CD4-positive, alpha-beta T cell treated with Interleukin-17A for 1 hour (primary cell): ENCODE results near the gene SPRYD7.
A peak's percentile ranks its signal among the peaks of the same experiment; 100 is the strongest.
"Not testable (repeated sequence)": the region's sequence is repeated elsewhere in the genome, so short reads cannot be mapped to it uniquely, and the experiment has no call there.

Experiments
- DNase-seq: peaks from one replicate; pipeline ENCODE4 v3.0.0-alpha.2; 2020

The SPRYD7 gene, protein sequence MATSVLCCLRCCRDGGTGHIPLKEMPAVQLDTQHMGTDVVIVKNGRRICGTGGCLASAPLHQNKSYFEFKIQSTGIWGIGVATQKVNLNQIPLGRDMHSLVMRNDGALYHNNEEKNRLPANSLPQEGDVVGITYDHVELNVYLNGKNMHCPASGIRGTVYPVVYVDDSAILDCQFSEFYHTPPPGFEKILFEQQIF

DNA sequence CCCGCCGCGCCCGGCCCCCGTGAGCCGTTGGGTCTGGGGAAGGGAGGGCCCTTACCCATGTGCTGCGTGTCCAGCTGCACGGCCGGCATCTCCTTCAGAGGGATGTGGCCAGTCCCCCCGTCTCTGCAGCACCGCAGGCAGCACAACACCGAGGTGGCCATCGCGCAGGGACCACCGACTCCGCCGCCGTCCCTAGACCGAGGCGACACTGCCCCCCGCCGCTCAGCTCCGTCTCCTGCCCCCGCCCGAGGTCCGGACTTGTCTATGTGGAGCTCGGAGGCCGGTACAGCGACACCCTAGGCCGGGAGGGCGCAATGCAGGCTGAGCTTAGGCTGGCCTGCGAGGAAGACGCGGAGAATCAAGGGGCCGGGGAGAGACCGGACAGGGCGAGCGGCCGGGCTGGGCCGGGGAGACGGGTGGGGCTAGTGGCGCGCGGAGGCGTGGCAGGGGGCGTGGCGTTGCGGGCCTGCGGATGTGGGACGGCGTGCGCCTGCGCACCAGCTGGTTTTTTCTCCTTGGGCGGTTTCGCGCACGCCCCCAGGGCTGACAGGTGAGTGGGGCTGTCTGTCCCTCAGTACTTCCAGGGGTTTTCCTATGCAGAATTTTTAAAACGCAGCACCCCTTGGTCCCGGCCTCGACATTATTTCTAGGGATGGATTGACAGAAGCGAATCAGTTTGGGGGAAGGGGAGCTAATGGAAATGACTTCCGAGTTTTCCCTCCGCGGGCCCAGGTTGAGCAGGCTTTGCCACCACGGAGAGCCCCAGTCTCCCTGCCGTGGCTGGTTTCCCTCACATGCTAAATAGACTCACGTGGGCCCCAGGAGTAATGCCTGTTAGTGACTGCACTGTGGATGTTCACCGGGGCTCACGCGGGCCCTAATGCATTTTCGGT is at the start of gene SPRYD7:
TSS of gene SPRYD7 (minus strand) at position 266 of the 893 bp plus-strand sequence. CDS start at position 161, 105 bp downstream.
- peak; percentile 95 for DNase-seq

DNA sequence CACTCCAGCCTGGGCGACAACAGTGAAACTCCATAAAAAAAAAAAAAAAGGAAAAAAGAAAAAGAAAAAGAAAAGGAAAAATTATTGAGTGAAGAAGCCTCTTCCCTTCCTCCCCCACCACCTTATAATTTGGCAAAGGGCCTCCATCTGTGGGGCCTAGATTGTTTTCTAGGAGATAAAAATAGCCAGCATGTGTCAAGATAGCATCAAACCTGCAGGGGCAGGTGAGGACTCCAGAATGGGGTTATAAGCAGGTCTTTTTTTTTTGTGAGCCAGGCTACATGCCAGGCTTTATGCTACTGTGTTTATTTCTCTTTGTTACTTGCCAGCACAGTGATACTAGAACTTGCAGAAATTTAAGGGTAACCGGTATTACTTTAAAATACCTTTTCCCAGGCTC is 49.0 kb upstream of the SPRYD7 start:
- DNase-seq, result no peak

DNA sequence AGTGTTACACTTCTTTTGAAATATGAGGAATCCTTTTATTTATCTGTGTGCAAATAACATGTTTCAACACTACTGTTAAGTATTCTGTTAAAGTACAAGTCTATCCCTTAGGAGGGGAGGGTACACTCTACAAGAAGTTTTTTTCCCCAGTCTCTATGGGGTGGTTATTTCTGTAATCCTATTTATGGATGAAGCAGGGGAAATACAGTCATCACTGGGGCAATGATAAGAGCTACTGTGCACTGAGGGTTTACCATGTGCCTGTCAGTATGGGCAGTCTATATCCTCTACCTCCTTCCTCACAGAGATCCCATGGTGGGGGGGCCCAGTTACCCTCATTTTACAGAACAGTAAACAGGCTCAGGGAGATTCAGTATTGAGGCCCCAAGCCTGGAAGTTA is 44.1 kb upstream of the SPRYD7 start:
- no peak for DNase-seq

DNA sequence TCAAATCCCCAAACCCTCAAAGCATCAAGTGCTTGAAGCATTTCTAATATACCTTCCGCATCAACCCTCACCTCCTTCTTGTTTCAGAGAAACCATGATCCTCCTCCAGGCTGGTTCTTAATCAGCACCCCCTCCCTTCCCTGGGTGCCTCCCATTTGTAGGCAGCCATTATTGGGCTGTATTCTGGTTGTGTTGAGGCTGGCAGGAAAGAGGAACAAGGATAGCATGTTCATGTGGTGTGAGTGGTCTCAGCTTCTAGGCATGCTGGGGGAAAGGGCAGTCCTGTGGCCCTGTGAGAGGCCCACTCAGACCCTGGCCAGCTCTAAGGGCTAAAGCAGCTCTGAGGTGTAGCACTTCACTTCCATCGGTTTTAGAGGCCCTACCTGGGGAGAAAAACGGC is 41.9 kb upstream of the SPRYD7 start:
- DNase-seq, result no peak

DNA sequence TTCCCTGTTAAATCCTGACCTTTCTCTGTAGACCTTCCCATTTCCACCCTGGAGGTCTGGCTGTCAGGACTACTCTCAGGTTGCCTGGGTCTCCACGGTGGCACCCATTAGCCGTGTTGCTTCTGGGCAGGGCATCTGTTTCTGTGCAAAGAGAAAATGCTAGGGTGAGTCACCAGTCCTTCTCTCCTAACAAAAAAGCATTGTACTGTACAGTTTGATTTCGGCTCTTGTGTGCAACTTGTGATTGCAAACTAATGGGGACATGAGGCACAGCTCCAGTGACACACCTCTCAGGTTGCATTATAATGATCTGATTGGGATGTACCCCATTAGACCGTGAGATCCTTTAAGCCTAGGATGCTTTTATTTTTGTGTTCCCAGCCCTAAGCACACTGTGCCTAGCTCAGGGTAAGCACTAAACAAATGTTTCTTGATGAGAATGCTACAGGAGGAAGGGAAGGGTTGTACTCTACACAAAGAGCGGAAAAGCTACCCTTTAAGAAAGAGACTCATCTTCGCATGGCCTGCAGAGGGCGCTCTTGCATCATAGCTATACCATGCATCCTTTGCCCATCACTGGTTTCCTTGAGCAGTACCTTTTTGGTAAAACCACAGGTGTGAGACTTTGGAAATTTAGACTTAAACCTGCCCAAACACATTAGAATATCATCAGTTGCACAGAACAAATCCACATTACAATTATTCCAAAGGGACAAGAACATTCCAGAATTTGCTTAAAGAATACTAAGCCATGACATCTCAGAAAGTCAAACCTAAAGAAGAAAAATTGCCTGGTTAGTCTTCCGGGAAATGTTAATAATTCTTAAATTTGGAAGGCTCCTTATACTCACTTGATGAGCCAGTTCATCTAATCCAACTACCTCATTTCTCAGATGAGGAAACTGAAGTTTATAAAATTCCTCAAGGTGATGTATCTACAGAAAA is 40.4 kb upstream of the SPRYD7 start:
- peak; percentile 80 for DNase-seq

DNA sequence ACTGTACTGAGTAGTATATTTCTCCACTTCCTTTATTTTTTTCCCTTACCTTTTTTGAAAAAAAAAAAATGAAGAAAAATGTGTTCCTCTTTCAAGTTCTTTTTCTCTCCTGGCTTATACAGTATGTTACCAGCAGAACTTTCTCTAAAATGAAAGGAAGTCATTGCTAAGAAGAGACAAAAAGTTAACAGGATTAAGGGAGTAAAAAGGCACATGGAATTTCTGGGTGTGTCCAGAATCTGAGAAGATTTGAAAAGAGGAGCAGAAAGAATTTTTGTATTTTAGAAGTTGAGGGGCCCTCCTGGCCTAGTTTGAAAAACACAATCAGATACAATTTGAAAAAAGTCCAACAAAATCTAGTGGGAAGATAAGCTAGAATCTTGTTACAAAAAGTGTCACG is 39.7 kb upstream of the SPRYD7 start:
- DNase-seq, result no peak

DNA sequence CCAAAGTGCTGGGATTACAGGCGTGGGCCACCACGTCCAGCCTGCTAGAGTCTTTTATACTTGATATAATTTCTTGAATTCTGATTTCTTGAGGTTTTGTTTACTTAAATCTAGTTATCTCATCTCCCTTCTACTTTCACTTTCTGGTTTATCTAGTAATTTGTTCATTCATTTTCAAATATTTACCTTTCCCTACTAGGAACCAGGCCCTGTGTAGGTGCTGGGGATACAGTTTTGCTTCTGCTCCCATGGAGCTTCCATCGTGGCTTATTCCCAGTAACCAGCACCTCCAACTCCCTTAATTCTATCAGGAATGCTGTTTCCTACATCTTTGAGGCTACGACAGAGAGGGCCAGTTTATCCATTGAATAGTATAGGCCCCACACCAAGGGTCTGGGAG is 36.6 kb upstream of the SPRYD7 start:
- DNase-seq, result no peak

DNA sequence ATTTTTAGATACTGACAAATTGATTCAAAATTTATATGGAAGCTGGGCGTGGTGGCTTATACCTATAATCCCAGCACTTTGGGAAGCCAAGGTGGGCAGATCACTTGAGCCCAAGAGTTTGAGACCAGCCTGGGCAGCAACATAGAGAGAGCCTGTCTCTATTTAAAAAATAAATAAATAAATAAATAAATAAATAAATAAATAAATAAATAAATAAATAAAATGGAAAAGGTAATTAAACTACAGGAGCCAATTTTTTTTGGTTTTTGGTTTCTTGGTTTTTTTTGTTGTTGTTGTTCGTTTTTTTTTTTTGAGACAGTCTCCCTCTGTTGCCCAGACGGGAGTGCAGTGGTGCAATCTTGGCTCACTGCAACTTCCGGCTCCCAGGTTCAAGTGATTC is 31.3 kb upstream of the SPRYD7 start:
- DNase-seq, result no peak

DNA sequence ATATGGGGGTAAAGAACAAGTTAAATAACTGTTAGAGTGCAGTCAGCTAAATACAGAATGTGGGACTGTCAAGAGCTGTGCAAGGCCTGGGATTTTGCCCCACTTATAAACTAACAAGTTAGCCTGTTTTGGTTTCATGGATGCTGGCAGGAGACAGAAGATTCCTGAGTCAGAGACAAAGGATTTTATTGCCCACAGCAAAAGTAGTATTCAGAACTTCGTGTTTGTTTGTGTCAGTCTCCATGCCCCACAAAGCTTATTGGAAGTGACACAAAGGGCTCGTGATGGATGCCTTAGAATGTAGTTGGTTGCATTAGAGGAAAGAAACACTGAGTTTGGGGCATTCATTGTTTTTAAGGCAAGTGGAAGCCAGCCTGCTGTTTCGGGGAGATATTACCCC is 22.2 kb upstream of the SPRYD7 start:
- no peak for DNase-seq

DNA sequence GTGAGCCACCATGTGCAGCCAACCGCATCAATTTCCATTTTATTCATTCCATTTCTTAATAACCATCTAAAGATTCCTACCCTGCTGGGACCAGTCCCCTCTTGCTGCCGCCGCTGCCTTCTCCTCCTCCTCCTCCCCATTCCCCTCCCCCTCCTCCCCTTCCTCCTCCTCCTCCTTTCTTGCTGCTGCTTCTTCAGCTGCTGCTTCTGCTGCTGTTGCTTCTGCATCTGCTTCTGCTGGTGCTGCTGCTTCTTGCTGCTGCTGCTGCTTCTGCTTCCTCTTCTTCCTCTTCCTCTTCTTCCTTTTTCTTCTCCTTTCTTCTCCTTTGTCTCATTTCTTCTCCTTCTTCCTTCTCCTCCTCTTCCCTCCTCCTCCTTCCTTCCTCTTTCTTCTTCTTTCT is 20.0 kb upstream of the SPRYD7 start:
- no peak for DNase-seq

DNA sequence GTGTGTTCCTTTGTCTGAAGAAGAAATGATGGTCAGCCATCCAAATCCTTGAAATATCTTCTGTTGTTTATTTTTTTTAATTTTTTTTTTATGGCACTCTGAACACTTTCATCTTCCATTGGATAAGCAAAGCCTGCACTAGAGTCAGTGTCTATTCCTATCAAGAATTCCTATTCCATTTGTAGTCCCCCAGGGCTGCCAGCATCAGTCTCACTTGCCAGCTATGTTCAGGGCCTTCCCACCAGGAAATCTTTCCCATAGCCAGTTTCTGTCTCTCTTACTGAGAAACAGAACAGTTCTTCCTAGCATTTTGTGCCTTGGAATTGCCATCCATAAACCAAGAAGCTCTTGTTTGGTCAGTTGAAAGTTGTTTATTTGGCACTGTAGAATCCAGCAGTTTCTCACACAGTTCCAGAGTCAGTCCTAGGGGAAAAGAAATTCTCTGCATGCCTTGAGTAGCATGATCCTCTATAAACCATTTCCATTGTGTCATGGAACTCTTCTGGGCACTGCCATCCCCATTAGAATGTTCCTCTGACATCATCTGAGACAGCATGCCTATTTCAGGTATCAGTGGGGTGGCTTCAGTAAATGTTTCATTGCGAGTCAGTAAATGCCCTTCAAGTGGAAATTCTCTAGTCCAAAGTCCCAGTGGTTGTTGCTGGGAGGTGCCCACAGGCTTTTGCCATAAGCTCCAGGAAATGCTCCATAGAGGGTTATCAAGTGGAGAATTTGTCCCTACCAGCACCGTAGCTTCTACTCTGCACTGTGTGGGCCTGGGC is 18.7 kb upstream of the SPRYD7 start:
- no peak for DNase-seq

DNA sequence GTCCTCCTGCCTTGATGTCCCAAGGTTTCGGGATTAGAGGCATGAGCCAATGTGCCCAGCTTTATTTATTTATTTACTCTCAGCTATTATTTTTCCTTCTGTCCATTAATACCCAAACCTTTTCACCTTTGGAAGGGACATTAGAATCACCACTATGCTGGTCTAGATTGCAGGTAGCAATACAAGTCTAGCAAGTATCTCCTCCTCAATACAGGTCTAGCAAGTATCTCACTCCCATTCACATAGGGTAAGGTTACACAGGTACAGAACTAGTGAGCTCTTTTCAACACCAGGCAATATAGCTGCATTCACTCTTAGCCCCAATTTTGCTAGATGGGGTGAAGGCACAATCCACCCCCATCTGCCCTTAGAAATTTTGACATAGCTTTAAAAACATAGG is 17.4 kb upstream of the SPRYD7 start:
- DNase-seq, result no peak

DNA sequence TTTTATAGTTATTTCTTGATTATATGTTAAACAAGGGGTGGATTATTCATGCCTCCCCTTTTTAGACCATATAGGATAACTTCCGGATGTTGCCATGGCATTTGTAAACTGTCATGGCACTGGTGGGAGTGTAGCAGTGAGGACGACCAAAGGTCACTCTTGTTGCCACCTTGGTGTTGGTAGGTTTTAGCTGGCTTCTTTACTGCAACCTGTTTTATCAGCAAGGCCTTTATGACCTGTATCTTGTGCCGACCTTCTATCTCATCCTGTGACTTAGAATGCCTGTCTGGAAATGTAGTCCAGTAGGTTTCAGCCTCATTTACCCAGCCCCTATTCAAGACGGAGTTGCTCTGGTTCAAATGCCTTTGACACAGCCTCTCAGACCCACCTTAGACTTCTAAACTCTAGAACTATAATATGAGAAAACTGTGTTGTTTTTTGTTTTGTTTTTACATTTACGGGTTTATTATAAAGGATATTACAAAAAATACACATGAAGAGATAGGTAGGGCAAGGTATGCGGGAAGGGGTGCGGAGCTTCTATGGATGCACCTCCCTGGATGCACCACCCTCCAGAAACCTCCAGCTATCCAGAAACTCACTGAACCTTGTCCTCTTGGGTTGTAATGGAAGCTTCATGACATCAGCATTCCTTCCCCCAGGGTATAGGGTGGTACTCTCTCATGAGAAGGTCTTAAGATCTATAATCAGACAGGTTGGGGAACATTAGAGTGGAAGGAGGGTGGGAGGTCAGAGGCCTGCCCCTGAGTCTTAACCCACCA is 15.8 kb upstream of the SPRYD7 start:
- DNase-seq, result no peak

DNA sequence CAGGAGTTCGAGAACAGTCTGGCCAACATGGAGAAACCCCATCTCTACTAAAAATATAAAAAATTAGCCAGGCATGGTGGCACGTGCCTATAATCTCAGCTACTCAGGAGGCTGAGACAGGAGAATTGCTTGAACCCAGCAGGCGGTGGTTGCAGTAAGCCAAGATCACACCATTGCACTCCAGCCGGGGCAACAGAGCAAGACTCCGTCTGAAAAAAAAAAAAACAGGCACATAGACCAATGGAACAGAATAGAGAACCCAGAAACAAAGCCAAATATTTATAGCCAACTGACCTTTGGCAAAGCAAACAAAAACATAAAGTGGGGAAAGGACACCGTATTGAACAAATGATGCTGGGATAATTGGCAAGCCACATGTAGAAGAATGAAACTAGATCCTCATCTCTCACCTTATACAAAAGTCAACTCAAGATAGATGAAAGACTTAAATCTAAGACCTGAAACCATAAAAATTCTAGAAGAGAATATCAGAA is 12.7 kb upstream of the SPRYD7 start:
- not testable (repeated sequence) for DNase-seq

DNA sequence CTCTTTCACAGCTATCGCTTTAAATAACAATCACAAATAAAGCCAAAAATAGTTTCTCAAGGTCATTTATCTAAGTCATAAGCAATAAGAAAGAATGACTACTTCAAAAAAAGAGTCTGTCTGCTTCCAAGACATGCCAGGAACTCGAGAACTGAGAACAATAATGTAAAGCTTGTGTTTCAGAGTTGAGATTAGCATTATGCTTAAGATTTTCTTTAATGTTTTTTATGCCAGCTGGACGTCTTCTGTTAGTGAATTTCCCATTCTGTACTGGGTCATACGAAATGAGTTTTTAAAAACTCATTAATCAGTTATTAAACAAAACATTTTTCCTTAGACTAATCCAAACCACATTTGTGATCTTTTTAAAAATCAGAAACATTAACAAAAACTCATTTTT is 3.2 kb upstream of the SPRYD7 start:
- DNase-seq, result no peak

DNA sequence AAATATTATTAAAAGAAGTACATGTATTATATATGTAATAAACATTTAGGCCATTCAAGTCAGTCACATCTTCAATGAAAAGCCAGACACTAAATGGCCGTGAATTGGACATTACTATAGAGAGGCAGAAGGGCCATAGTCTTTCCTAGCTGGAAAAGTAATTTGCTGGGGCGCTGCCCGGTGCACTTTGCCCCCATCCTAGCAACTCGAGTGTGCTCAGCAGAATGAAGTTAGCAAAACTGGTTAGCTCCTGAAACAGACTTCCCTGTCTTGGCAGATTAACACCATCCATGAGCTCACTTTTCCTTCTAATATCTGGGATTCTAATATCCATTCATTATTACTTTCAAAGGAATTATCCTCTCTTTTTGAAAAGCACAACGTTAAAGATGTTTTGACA is 2.8 kb upstream of the SPRYD7 start:
- DNase-seq, result no peak

DNA sequence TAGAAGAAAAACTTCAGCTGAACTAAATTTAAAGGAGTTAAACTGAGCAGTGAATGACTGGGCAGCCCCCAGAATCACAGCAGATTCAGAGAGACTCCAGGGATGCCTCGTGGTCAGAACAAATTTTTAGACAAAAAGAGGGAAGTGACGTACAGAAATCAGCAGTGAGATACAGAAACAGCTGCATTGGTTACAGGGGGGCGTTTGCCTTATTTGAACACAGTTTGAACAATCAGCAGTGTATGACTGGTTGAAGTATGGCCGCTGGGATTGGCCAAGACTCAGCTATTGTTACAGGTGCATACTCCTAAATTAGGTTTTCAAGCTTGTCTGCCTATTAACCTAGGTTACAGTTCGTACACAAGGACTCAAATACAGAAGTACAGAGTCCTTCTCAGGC is 2.2 kb upstream of the SPRYD7 start:
- DNase-seq, result no peak

DNA sequence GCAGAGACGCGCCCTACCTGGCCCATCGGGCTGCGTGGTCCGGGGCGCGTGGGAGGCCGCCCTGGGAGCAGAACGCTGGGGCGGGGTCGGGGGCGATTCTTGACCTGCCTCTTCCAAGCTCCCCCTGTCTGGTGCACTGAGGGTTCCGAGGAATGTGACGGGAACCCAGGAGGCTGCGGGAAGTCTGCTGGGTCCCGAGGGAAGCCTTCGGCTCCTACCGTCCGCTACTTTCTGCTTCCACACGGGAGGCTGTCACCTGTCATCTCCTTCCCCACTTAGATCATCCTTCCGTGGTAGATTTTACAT is 781 bp upstream of the SPRYD7 start:
- no peak for DNase-seq

DNA sequence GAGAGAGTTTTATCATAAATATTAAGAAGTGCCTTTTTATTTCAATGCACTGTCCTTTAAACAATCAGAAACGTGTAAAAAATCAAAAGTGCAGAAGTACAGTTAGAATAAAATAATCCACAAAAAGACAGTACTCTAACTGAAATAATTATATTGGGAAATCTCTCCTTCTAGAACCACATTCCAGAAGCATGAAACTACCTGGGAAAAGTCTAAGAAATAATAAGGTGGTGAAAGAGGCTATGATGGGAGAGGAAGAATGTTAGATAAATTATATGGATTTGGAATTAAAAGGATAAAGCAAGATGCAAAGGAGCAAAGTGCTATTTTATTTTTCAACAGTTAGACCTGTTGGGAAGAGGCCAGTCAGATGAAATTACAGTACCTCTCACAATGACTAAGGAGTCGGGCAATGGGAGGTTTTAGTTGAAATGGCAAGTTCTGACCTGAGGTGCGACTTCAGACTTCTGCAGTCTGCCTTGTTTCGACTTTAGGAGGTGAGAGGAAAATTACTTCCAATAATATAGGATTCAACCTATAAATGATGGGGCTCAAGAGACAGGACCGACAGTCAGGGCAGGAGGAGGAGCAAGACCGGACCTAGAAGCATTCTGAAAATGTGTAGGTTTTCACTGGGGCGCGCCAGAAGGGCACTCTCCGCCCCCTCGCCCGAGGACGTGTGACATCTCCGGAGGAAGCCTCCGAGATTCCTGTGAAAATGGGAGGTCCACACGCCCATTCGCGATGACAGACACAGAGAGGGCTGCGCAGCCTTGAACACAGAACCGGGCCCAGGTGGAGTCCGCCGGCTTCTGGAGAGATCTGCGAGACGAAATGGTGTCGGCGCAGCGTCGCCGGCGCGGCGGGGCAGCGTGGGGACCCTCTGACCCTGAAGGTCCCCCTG is 717 bp downstream of the SPRYD7 start:
- DNase-seq, result peak; percentile 31

DNA sequence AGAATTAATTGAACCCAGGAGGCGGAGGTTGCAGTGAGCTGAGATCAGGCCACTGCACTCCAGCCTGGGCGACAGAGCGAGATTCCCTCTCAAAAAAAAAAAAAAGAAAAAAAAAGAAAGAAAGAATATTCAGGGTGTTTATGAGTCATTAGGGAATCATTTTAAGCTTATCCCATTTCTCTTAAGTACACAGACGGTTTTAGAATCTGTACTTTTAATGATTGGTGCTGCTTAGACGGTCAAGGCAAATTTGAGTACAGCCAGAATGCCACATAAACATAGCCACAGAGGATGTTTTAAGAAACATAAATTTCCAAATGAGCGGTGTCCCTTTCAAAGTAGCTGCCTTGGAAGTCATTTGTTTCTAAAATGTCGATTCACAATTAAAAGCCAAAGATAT is 2.6 kb downstream of the SPRYD7 start:
- DNase-seq, result no peak

DNA sequence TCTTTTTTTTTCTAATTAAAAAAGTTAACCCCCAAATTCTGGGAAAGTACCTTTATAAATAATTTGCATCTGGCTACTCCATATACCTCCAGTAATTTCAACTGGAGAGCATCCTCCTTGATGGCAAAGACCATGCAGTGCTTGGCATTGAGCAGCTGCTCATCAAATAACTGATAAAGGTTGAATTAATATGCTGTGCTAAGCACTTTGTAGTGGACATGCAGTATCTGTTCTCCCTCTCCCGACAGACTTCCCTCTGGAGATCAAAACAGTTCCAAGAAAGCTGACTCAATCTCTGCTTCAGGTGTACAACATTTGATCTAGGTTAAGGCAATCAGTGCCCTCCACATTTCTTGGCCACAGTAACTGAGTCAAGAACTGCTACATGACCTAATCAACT is 3.3 kb downstream of the SPRYD7 start:
- no peak for DNase-seq
